Measurements from ENCODE around the gene LTB. TPM values are rescaled to one million over a fixed set of nuclear protein-coding genes. Genes with fewer than 3 reads are reported as not detected.

The LTB gene
- total RNA-seq, 1 experiment from 2014 or later, result not detected

DNA sequence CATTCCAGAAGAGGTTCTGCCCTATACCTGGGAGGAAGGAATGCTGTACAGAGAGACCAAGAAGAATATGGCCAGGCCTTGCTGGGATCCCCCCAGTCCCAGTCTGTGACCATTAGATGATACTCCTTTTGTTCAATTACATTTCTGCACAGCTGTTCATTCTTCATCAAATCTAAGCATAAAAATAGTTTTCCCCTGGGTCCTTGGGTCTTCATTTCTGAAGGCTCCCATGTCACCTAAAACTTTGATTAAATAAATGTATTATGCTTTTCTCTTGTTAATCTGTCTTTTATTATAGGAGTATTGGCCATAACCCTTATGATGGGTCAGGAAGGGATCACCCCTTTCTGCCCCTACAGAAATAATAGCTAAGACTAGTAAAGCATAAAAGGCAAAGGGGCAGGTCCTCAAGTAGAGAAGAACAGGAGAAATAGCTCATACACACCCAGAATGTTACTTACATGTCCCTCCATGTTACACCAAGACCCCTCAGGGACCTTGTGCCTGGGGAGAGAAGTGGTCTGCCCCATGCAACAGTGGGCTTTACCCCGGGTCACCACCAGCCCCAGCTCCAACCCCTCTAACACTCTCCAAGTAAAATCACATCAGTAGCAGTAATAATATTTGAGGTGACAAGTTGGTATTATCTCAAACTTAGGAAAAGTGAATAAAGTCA, 12.2 kb downstream of the LTB start:
- Mint-ChIP-seq H3K27me3 (ENCODE audit: low read depth) (peaks cover 9% of the 10 kb centered on the region), H3K4me3 (no peak overlapping the region), H3K27ac (no peak overlapping the region), H3K36me3 (ENCODE audit: insufficient read depth in 1 of 3, low read depth in 3 of 3) (no peaks in the 10 kb centered on the region), H3K4me1 (peaks cover 17 to 20% of the 10 kb centered on the region in 2 experiments), H3K9me3 (no peaks in the 10 kb centered on the region; a peak in 1 of 5 replicates)
- no peak overlapping the region for H2BK120ac ChIP-seq (ENCODE audit: low read depth, low read length, poor library complexity, severe bottlenecking)
- no CpG with 5 or more reads among the region's 1 CpG for WGBS (ENCODE audit: extremely low coverage, insufficient read length, low lambda C conversion rate)
- no peaks in the 10 kb centered on the region for H3K79me1 ChIP-seq (ENCODE audit: insufficient read depth, low read depth, low read length, poor library complexity, severe bottlenecking)
- no peak overlapping the region for H3K14ac ChIP-seq (ENCODE audit: insufficient read depth, low read length)
- no peak overlapping the region for H3K23ac ChIP-seq (ENCODE audit: insufficient read length, low read depth, low read length)
- no peak overlapping the region for H3K18ac ChIP-seq (ENCODE audit: insufficient read length, low read depth, low read length)
- H4K8ac ChIP-seq (replicated peaks; ENCODE audit: insufficient read length, low read depth, low read length), result no peak overlapping the region
- no peaks in the 10 kb centered on the region for H3K4me1 ChIP-seq (ENCODE audit: insufficient read depth, low read length)
- no peak overlapping the region for H2BK15ac ChIP-seq (ENCODE audit: low read depth, low read length)
- H2AK5ac ChIP-seq (ENCODE audit: insufficient read length, low read length), result no peak overlapping the region
- TF ChIP-seq, protein P1, sequence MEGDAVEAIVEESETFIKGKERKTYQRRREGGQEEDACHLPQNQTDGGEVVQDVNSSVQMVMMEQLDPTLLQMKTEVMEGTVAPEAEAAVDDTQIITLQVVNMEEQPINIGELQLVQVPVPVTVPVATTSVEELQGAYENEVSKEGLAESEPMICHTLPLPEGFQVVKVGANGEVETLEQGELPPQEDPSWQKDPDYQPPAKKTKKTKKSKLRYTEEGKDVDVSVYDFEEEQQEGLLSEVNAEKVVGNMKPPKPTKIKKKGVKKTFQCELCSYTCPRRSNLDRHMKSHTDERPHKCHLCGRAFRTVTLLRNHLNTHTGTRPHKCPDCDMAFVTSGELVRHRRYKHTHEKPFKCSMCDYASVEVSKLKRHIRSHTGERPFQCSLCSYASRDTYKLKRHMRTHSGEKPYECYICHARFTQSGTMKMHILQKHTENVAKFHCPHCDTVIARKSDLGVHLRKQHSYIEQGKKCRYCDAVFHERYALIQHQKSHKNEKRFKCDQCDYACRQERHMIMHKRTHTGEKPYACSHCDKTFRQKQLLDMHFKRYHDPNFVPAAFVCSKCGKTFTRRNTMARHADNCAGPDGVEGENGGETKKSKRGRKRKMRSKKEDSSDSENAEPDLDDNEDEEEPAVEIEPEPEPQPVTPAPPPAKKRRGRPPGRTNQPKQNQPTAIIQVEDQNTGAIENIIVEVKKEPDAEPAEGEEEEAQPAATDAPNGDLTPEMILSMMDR (conservative IDR thresholded peaks at IDR 0.05), result no peak
- H2AFZ ChIP-seq (ENCODE audit: low read length), result no peak overlapping the region
- no peak overlapping the region for H3K9ac ChIP-seq (ENCODE audit: extremely low read depth, insufficient read length, low read length)
- no peak overlapping the region for H3K27ac ChIP-seq (ENCODE audit: insufficient read length, low read depth, low read length)
- no peaks in the 10 kb centered on the region for H4K20me1 ChIP-seq (ENCODE audit: control insufficient read depth, insufficient read depth, insufficient read length)
- H3K27me3 ChIP-seq (ENCODE audit: insufficient read depth, low read length), result no peaks in the 10 kb centered on the region
- H2BK5ac ChIP-seq (ENCODE audit: insufficient read length, low read length), result no peak overlapping the region
- DNase-seq, result no peak
- H3K9me3 ChIP-seq (ENCODE audit: control insufficient read depth, low read depth, low read length), result no peaks in the 10 kb centered on the region
- no peak overlapping the region for H2BK12ac ChIP-seq (ENCODE audit: insufficient read length, low read depth, low read length)
- no peak overlapping the region for H4K5ac ChIP-seq (ENCODE audit: insufficient read length, low read depth, low read length)
- H3K23me2 ChIP-seq (ENCODE audit: insufficient read length, low read depth, low read length, poor library complexity, severe bottlenecking), result no peaks in the 10 kb centered on the region
- H3K79me2 ChIP-seq (ENCODE audit: insufficient read depth, low read length), result no peaks in the 10 kb centered on the region
- no peak overlapping the region for H2BK20ac ChIP-seq (ENCODE audit: low read depth, low read length, poor library complexity, severe bottlenecking)
- no peak overlapping the region for H3K4me2 ChIP-seq (ENCODE audit: insufficient read depth, insufficient read length, low read length)
- no peak overlapping the region for H4K91ac ChIP-seq (ENCODE audit: insufficient read length, low read depth, low read length)
- no peak overlapping the region for H3K56ac ChIP-seq (ENCODE audit: insufficient read length, low read depth, low read length)
- H3K4ac ChIP-seq (ENCODE audit: low read depth, low read length), result no peak overlapping the region
- no peak overlapping the region for H3T11ph ChIP-seq (ENCODE audit: low read length)
